ENCODE data around the gene FUT2.
A peak's percentile ranks its signal among the peaks of the same experiment; 100 is the strongest.

Gene FUT2

GRCh38 chr19:48741129-48741999 lies 45.6 kb downstream of the FUT2 start:
- DNase-seq (ENCODE audit: low spot score), result peak; percentile 69
- TF ChIP-seq, protein P1, sequence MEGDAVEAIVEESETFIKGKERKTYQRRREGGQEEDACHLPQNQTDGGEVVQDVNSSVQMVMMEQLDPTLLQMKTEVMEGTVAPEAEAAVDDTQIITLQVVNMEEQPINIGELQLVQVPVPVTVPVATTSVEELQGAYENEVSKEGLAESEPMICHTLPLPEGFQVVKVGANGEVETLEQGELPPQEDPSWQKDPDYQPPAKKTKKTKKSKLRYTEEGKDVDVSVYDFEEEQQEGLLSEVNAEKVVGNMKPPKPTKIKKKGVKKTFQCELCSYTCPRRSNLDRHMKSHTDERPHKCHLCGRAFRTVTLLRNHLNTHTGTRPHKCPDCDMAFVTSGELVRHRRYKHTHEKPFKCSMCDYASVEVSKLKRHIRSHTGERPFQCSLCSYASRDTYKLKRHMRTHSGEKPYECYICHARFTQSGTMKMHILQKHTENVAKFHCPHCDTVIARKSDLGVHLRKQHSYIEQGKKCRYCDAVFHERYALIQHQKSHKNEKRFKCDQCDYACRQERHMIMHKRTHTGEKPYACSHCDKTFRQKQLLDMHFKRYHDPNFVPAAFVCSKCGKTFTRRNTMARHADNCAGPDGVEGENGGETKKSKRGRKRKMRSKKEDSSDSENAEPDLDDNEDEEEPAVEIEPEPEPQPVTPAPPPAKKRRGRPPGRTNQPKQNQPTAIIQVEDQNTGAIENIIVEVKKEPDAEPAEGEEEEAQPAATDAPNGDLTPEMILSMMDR (IDR thresholded peaks at IDR 0.05; ENCODE audit: extremely low read depth, missing control alignments), result no peak

- TF ChIP-seq, protein P1 (IDR thresholded peaks at IDR 0.05; ENCODE audit: extremely low read depth, missing control alignments), result no peak
- DNase-seq (ENCODE audit: low spot score), result no peak
Measured at GRCh38 chr19:48742096-48742495, 46.3 kb downstream of the FUT2 start.

DNA sequence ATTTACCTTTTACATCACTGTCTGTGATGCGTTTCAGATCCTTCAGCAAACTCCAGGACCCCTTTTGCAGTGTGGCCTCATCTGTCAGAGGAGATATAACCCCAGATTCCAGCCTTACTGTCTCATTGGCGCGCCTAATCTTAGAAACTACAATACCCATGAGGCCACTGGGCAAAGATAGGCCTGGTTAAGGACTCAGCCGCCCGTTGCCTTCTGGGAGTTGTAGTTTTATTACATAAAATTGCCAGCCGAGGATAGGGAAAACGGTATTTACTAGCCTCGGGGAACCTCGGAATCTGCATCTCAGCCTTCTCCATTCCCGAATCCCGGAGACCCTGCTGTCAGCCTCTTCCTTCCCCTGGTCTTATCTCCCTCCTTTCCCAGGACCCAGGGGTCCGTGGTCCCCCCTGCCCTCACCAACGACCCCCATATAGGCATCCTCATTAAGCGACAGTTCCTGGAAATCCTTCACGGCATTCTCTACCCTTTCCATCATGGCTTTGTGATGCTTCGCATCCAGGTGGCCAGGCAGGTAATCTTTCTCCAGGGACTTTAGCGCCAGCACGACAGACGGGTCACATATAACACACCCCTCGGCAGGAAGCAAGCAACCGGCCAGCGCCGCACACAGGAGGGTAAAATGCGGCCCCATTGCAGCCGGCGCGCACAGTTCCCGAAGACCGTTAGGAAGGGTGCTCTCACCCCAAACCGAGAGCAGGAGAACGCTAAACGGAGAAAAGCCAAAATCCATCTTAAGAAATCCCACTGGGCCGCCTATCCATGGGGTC lies 49.6 kb downstream of the FUT2 start:
- TF ChIP-seq, protein P1 (IDR thresholded peaks at IDR 0.05; ENCODE audit: extremely low read depth, missing control alignments), result no peak
- peak; percentile 79 for DNase-seq (ENCODE audit: low spot score)

DNA sequence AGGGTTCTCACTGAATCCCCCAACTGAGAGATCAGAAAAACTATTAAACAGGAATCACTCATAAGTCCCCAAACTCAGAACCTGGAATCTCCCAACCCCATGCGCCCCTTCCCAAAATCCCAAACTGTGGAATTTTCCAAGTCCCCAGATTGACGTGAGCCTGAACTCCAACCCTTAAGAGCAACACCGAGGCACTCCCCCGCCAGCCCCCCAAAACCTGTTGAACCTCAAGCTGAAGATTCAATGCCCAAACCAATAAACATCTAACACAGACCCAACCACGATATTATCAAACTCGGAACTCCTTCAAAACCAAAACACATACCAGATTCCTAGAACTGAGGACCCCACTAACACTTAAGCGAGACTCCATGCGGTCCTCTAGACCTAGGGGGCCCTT lies 50.3 kb downstream of the FUT2 start:
- no peak for DNase-seq (ENCODE audit: low spot score)
- TF ChIP-seq, protein P1 (IDR thresholded peaks at IDR 0.05; ENCODE audit: extremely low read depth, missing control alignments), result no peak

DNA sequence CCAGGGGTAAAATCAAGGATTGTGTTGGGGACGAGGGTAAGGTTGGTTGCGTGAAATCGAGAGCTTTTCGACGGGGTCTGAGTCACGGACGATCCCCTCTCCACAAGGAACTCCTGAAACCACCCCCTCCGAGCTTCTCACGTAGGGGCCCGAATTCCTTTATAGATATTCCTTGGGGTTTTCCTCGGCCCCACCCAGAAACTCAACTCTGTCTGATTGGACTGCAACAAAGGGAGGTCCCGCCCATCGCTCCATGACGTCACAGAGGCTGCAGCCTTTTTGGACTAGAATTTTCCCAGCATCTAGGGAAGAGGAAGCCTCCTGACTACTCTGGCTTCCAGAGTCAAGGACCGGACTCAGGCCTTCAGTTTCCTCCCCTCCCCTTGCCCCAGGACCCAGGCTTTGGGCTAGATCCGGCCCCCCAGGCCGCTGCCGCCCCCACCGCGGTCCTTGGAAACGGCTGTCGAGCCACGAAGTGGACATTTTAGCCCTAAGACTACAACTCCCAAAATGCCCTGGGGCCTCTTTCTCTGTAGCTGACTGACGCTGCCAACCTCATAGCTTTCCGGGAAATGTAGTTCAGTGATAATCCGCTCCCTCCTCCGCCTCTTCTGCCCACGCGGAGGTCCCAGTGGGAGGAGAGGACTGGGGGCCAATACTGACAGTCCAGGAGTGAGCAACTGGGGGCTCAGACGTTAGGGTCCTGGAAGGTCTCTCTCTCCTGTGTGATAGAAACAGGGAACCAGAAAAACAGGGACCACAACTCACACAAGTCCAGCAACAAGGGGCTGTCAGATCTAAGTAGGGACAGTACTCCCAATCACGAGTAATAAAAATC lies 51.2 kb downstream of the FUT2 start, which contains the start of gene IZUMO1:
TSS of gene IZUMO1 (minus strand) at position 172 of the 838 bp plus-strand sequence. CDS start 1,050 bp downstream, outside the sequence.
- DNase-seq (ENCODE audit: low spot score), result peak; percentile 76
- TF ChIP-seq, protein P1 (IDR thresholded peaks at IDR 0.05; ENCODE audit: extremely low read depth, missing control alignments), result no peak

DNA sequence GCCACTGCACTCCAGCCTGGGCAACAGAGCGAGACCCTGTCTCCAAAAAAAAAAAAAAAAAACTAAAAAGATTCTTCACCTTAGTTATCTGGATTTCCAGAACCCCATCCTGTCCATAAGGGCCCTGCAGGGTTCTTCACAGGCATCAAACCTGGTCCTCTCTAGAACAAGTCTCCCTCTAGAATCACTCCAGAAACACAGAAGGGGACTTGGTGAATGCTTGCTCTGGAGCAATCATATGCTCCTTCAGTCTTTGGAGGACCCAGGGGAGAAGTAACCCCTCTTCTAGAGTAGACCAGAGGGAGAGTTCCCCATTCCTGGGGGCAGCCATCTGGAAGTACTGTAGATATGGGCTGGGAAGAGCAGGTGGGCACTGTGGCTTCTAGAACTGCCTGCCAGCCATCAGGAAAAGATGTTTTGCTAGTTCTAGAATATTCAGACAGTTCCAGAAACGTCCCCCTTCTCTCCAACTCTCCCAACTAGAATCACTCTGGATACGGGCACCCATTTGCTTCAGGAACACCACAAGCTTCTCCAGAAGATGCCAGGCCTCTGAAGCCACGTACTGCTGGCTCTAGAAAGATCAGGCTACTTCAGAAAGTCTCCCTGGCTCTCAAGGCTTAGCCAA lies 53.9 kb downstream of the FUT2 start:
- TF ChIP-seq, protein P1 (IDR thresholded peaks at IDR 0.05; ENCODE audit: extremely low read depth, missing control alignments), result no peak
- no peak for DNase-seq (ENCODE audit: low spot score)
